GM12801 (cell line): ENCODE data around the gene LPIN2.

Experiments used
- CTCF ChIP-seq: IDR thresholded peaks from one replicate; pipeline ENCODE4 v1.5.1; 2011; ENCODE audit warnings: control low read depth; ENCODE audit not compliant: insufficient read length; ENCODE audit errors: extremely low read depth

Gene LPIN2

DNA sequence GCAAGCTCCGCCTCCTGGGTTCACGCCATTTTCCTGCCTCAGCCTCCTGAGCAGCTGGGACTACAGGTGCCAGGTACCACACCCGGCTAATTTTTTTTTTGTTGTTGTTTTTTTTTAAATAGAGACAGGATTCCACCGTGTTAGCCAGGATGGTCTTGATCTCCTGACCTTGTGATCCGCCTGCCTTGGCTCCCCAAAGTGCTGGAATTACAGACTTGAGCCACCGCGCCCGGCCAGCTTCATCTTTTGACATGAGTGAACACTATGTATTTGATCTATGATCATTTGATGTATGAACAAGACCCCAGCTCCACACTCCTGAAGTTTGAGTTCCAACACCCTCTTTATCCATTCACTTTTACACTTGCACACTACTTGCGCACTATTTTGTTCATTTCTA is 43.4 kb upstream of the LPIN2 start:
- TF ChIP-seq CTCF, result no peak

- no peak for TF ChIP-seq CTCF
These were observed 42.9 kb upstream of the LPIN2 start for GRCh38 chr18:3055816-3056215.

DNA sequence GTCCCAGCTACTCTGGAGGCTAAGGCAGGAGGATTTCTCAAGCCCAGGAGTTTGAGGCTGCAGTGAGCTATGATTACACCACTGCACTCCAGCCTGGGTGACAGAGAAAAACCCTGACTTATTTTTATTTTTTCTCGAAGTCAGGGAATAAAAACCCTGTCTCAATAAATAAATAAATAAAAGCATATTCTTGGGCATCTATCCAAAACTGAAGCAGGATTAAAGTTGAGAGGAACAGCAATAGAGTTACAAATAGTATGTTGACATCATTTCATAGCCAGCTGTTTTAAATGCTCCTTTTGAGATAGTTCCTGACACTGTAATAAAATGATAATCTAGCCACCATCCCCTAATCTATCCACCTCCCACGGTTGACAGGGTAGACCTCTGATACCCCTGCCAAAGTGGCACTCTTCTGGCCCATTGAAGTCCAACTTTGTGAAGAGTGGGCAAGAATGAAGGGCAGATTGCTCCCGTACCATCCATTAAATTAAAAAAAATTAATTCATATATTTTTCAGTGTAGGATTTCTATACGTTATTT is 42.3 kb upstream of the LPIN2 start:
- TF ChIP-seq CTCF, result no peak

GRCh38 chr18:3054780-3055179 is 41.8 kb upstream of the LPIN2 start:
- TF ChIP-seq CTCF, result no peak

- no peak for TF ChIP-seq CTCF
These were observed 41.3 kb upstream of the LPIN2 start for GRCh38 chr18:3054214-3054613.

GRCh38 chr18:3053081-3053480 is 40.1 kb upstream of the LPIN2 start:
- TF ChIP-seq CTCF, result no peak

- TF ChIP-seq CTCF, result no peak
These were observed 39.4 kb upstream of the LPIN2 start for GRCh38 chr18:3052411-3052758.
